ENCODE measurements around the gene KRTAP2-3. TPM values are rescaled to one million over a fixed set of nuclear protein-coding genes. Genes with fewer than 3 reads are reported as not detected.
"Not testable (repeated sequence)": the region's sequence is repeated elsewhere in the genome, so short reads cannot be mapped to it uniquely, and the experiment has no call there.

The KRTAP2-3 gene, protein sequence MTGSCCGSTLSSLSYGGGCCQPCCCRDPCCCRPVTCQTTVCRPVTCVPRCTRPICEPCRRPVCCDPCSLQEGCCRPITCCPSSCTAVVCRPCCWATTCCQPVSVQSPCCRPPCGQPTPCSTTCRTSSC
- not detected for polyA plus RNA-seq (ENCODE audit: low read depth in 6 of 6)

- Mint-ChIP-seq H3K9me3 (peaks cover 0 to 9% (median 4%) of the 10 kb centered on the region in 7 donors), H3K36me3 (peaks cover 0 to 14% of the 10 kb centered on the region in 2 donors), H3K27me3 (peaks cover 39 to 47% (median 46%) of the 10 kb centered on the region in 3 donors), H3K4me3 (peak within 1 kb of the TSS in 1 of 8 donors; percentile 29), H3K27ac (peak within 1 kb of the TSS in 2 of 6 donors; percentile 3 to 29), H3K4me1 (peaks cover 0 to 5% (median 0%) of the 10 kb centered on the region in 3 donors)
- DNase-seq, result no peak
- ATAC-seq (ENCODE audit: low read depth in 2 of 2), result no peak
Measured at GRCh38 chr17:41060052-41060604, at the start of gene KRTAP2-3. TSS of gene KRTAP2-3 (minus strand) at chr17:41060114. CDS start at chr17:41060050, 64 bp downstream.

- ATAC-seq (ENCODE audit: low read depth in 2 of 2), result peak; percentile 70 to 90
- H3K27ac Mint-ChIP-seq, result peak overlapping the region; percentile 74 to 91 (median 84)
- peaks cover 0 to 19% (median 10%) of the 10 kb centered on the region in 7 donors for H3K9me3 Mint-ChIP-seq
- H3K36me3 Mint-ChIP-seq, result peaks cover 11 to 16% of the 10 kb centered on the region in 2 donors
- H3K4me1 Mint-ChIP-seq, result peaks cover 29 to 37% (median 36%) of the 10 kb centered on the region in 3 donors
- peak overlapping the region in 7 of 8 donors; percentile 75 to 95 (median 85) for H3K4me3 Mint-ChIP-seq
- H3K27me3 Mint-ChIP-seq, DNase-seq: not testable (repeated sequence)
Measured at GRCh38 chr17:41108728-41109386, 48.9 kb upstream of the KRTAP2-3 start.

DNA sequence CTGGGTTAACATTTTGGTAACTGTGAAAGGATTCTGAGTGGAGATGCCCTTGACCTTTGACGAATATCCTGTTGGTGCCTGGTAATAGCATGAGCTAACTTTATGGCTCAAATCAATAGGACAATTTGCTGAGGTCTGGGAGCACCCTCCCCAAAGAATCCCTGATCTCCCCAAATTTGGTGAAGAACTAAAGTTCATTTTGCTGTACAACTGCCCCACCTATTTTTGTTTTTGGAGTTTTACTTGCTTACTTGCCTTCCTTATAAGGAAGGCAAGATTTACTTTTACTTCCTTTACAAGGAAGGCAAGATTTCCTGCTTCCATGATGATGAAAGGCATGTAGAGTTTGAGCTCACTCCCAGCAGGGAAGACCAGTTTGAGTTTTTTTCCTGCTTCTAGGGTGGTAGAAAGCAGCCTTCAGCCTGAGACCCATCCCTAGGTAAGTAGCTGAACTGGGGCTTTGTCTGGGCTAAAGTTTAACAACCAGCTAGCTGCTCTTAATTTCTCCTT, 48.1 kb upstream of the KRTAP2-3 start:
- peaks cover 0 to 15% (median 10%) of the 10 kb centered on the region in 7 donors for H3K9me3 Mint-ChIP-seq
- no peaks in the 10 kb centered on the region for H3K27me3 Mint-ChIP-seq
- peak overlapping the region in 7 of 8 donors; percentile 75 to 95 (median 85) for H3K4me3 Mint-ChIP-seq
- peak overlapping the region; percentile 67 to 91 (median 82) for H3K27ac Mint-ChIP-seq
- DNase-seq (no peak), ATAC-seq (ENCODE audit: low read depth in 2 of 2) (no peak)
- peaks cover 29 to 36% (median 32%) of the 10 kb centered on the region in 3 donors for H3K4me1 Mint-ChIP-seq
- H3K36me3 Mint-ChIP-seq, result peaks cover 11% of the 10 kb centered on the region in 2 donors

- peak within 1 kb of the TSS in 3 of 6 donors; percentile 56 to 71 (median 67) for H3K27ac Mint-ChIP-seq
- H3K36me3 Mint-ChIP-seq; H3K27me3 Mint-ChIP-seq; ATAC-seq (ENCODE audit: low read depth in 2 of 2); H3K9me3 Mint-ChIP-seq; H3K4me3 Mint-ChIP-seq; DNase-seq: not testable (repeated sequence)
- peaks cover 36 to 50% (median 38%) of the 10 kb centered on the region in 3 donors for H3K4me1 Mint-ChIP-seq
Measured at GRCh38 chr17:41105347-41105746, 45.4 kb upstream of the KRTAP2-3 start, which contains the start of gene KRTAP4-9. TSS of gene KRTAP4-9 (plus strand) at chr17:41105389. CDS start at chr17:41105389, 0 bp downstream.

GRCh38 chr17:41104386-41105038, 44.6 kb upstream of the KRTAP2-3 start:
- not testable (repeated sequence) for H3K36me3 Mint-ChIP-seq; ATAC-seq (ENCODE audit: low read depth in 2 of 2); H3K27me3 Mint-ChIP-seq; DNase-seq; H3K27ac Mint-ChIP-seq; H3K4me3 Mint-ChIP-seq; H3K9me3 Mint-ChIP-seq
- peaks cover 36 to 50% (median 39%) of the 10 kb centered on the region in 3 donors for H3K4me1 Mint-ChIP-seq

GRCh38 chr17:41103896-41104295, 44.0 kb upstream of the KRTAP2-3 start:
- H3K4me1 Mint-ChIP-seq, result peaks cover 33 to 48% (median 39%) of the 10 kb centered on the region in 3 donors
- H3K27me3 Mint-ChIP-seq, result no peaks in the 10 kb centered on the region
- ATAC-seq (ENCODE audit: low read depth in 2 of 2) (no peak), DNase-seq (no peak)
- peak overlapping the region in 2 of 6 donors; percentile 11 to 51 for H3K27ac Mint-ChIP-seq
- H3K9me3 Mint-ChIP-seq, result no peaks in the 10 kb centered on the region
- no peak overlapping the region for H3K4me3 Mint-ChIP-seq
- no peaks in the 10 kb centered on the region for H3K36me3 Mint-ChIP-seq

- Mint-ChIP-seq H3K9me3 (no peaks in the 10 kb centered on the region), H3K36me3 (no peaks in the 10 kb centered on the region), H3K4me3 (peak within 1 kb of the TSS in 3 of 8 donors; percentile 35 to 67 (median 47)), H3K4me1 (peaks cover 19 to 41% (median 25%) of the 10 kb centered on the region in 3 donors), H3K27me3 (peaks cover 0 to 10% (median 9%) of the 10 kb centered on the region in 3 donors), H3K27ac (peak within 1 kb of the TSS in 4 of 6 donors; percentile 57 to 81 (median 72))
- no peak for ATAC-seq (ENCODE audit: low read depth in 2 of 2)
- no peak for DNase-seq
Measured at GRCh38 chr17:41101586-41102259, 41.8 kb upstream of the KRTAP2-3 start, which contains the start of gene KRTAP4-16. TSS of gene KRTAP4-16 (minus strand) at chr17:41102209. CDS start at chr17:41102209, 0 bp downstream.

DNA sequence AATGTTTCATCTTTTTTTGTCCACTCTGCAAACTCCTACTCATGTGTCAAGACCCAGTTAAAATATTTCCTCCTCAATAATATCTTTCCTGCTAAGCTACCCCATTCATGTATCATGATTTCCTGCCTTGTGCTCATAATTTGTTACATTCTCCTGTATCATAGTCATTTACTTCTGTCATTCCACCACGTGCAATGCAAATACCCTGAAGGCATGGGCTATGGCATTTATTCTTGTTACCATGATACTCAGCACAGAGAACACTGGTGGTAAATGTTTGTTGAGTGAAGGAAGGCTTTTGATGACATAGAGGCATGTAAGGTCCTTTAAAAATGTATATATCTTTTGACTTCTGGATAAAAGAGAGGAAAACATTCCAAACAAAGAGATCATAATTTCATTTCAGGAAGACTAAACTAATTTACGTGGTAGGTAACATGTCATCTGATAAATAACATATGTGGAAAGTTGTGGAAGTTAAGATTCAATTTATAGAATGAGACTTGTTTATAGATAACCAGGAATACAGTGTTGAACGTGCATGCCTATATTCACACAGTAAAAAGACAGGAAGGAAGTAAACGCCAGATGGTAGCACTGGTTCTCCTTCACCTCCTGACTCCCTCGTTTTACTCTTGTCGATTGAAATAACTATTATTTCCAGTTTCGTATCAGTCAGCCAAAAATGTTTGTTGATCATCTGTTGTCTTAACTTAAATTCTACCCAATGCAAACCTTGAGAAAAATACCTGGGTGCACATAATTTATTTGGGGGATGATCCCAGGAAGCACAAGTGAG, 40.0 kb upstream of the KRTAP2-3 start:
- peaks cover 19 to 36% (median 24%) of the 10 kb centered on the region in 3 donors for H3K4me1 Mint-ChIP-seq
- not testable (repeated sequence) for H3K27me3 Mint-ChIP-seq, DNase-seq, H3K36me3 Mint-ChIP-seq, H3K9me3 Mint-ChIP-seq
- ATAC-seq (ENCODE audit: low read depth in 2 of 2), result peak; percentile 93 to 98
- peak overlapping the region; percentile 15 to 91 (median 74) for H3K27ac Mint-ChIP-seq
- H3K4me3 Mint-ChIP-seq, result peak overlapping the region in 5 of 8 donors; percentile 48 to 82 (median 70)

GRCh38 chr17:41098481-41098880, 38.6 kb upstream of the KRTAP2-3 start:
- ATAC-seq (ENCODE audit: low read depth in 2 of 2), result no peak
- peak overlapping the region in 1 of 6 donors; percentile 54 for H3K27ac Mint-ChIP-seq
- no peaks in the 10 kb centered on the region for H3K36me3 Mint-ChIP-seq

GRCh38 chr17:41098042-41098441, 38.1 kb upstream of the KRTAP2-3 start, which contains the start of gene KRTAP4-8:
TSS of gene KRTAP4-8 (minus strand) at chr17:41098142. CDS start at chr17:41098084, 58 bp downstream.
- DNase-seq, result no peak
- Mint-ChIP-seq H3K4me3 (no peak within 1 kb of the TSS), H3K36me3 (no peaks in the 10 kb centered on the region), H3K4me1 (peaks cover 19 to 36% (median 24%) of the 10 kb centered on the region in 3 donors), H3K27ac (peak within 1 kb of the TSS in 3 of 6 donors; percentile 16 to 56 (median 54)), H3K9me3 (peaks cover 0 to 6% (median 1%) of the 10 kb centered on the region in 7 donors), H3K27me3 (peaks cover 0 to 10% (median 10%) of the 10 kb centered on the region in 3 donors)
- no peak for ATAC-seq (ENCODE audit: low read depth in 2 of 2)

More at GRCh38 chr17:41098481-41098880, 38.6 kb upstream of the KRTAP2-3 start:
- peaks cover 0 to 10% (median 10%) of the 10 kb centered on the region in 3 donors for H3K27me3 Mint-ChIP-seq
- no peak for DNase-seq
- H3K4me3 Mint-ChIP-seq, result no peak overlapping the region
- H3K9me3 Mint-ChIP-seq, result peaks cover 0 to 2% (median 0%) of the 10 kb centered on the region in 7 donors
- peaks cover 19 to 36% (median 24%) of the 10 kb centered on the region in 3 donors for H3K4me1 Mint-ChIP-seq

GRCh38 chr17:41096055-41096454, 36.1 kb upstream of the KRTAP2-3 start:
- ATAC-seq (ENCODE audit: low read depth in 2 of 2) (no peak), DNase-seq (no peak)
- H3K4me1 Mint-ChIP-seq, result peaks cover 13 to 23% (median 16%) of the 10 kb centered on the region in 3 donors
- no peaks in the 10 kb centered on the region for H3K36me3 Mint-ChIP-seq
- peaks cover 0 to 10% (median 10%) of the 10 kb centered on the region in 3 donors for H3K27me3 Mint-ChIP-seq
- peaks cover 0 to 10% (median 6%) of the 10 kb centered on the region in 7 donors for H3K9me3 Mint-ChIP-seq
- peak overlapping the region in 3 of 6 donors; percentile 49 to 85 (median 49) for H3K27ac Mint-ChIP-seq
- H3K4me3 Mint-ChIP-seq, result no peak overlapping the region

Measured in naive B cell (primary cell).